ENCODE data around the gene CFAP100.

CFAP100 gene

GRCh38 chr3:126377211-126377610 lies 17.5 kb upstream of the CFAP100 start:
- no peak for DNase-seq

GRCh38 chr3:126378341-126378751 lies 16.4 kb upstream of the CFAP100 start:
- no peak for DNase-seq

GRCh38 chr3:126380011-126380768 lies 14.5 kb upstream of the CFAP100 start:
- no peak for DNase-seq

GRCh38 chr3:126381966-126382365 lies 12.7 kb upstream of the CFAP100 start:
- no peak for DNase-seq

GRCh38 chr3:126389112-126389793 lies 5.5 kb upstream of the CFAP100 start:
- no peak for DNase-seq

GRCh38 chr3:126389794-126390146 lies 4.9 kb upstream of the CFAP100 start:
- no peak for DNase-seq

GRCh38 chr3:126390201-126390600 lies 4.5 kb upstream of the CFAP100 start:
- DNase-seq: no peak

- no peak for DNase-seq
Observed at GRCh38 chr3:126390751-126391150, 4.0 kb upstream of the CFAP100 start.

- no peak for DNase-seq
Observed at GRCh38 chr3:126391631-126392030, 3.1 kb upstream of the CFAP100 start.

- no peak for DNase-seq
Observed at GRCh38 chr3:126392246-126392645, 2.5 kb upstream of the CFAP100 start.

GRCh38 chr3:126393563-126393962 lies 1.1 kb upstream of the CFAP100 start:
- DNase-seq: no peak

- DNase-seq: no peak
Observed at GRCh38 chr3:126394977-126395321, 240 bp downstream of the CFAP100 start.

GRCh38 chr3:126395846-126396513 lies 1.3 kb downstream of the CFAP100 start:
- DNase-seq: no peak

- no peak for DNase-seq
Observed at GRCh38 chr3:126396536-126396935, 1.8 kb downstream of the CFAP100 start.

GRCh38 chr3:126397610-126398422 lies 3.1 kb downstream of the CFAP100 start:
- DNase-seq: no peak

- no peak for DNase-seq
Observed at GRCh38 chr3:126398423-126399350, 4.0 kb downstream of the CFAP100 start.

- DNase-seq: no peak
Observed at GRCh38 chr3:126399351-126399735, 4.6 kb downstream of the CFAP100 start.

- no peak for DNase-seq
Observed at GRCh38 chr3:126399756-126400155, 5.0 kb downstream of the CFAP100 start.

- no peak for DNase-seq
Observed at GRCh38 chr3:126401611-126402160, 7.0 kb downstream of the CFAP100 start.

GRCh38 chr3:126402178-126402577 lies 7.5 kb downstream of the CFAP100 start:
- no peak for DNase-seq

GRCh38 chr3:126402666-126403302 lies 8.1 kb downstream of the CFAP100 start:
- no peak for DNase-seq
